ENCODE measurements around the gene ZYG11B. TPM values are rescaled to one million over a fixed set of nuclear protein-coding genes. Genes with fewer than 3 reads are reported as not detected.
A peak's percentile ranks its signal among the peaks of the same experiment; 100 is the strongest.

The ZYG11B gene
- polyA plus RNA-seq, 3 donors: 7.3 to 17.5 (median 15.8) TPM

DNA sequence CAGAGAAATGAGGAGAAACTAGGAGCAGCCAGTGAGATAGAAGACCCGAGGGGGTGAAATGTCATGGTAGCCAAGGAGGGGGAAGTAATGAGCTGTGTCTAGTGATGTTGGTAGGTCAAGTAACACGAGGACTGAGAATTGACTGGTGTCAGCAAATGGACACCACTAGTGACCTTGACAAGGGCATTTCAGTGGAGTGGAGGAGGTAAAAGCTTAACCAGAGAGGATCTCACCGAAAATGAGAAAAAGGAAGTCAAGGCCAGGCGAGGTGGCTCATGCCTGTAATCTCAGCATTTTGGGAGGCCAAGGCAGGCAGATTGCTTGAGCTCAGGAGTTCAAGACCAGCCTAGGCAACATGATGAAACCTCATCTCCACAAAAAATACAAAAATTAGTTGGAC lies 3.0 kb upstream of the ZYG11B start:
- TF ChIP-seq, protein P1, sequence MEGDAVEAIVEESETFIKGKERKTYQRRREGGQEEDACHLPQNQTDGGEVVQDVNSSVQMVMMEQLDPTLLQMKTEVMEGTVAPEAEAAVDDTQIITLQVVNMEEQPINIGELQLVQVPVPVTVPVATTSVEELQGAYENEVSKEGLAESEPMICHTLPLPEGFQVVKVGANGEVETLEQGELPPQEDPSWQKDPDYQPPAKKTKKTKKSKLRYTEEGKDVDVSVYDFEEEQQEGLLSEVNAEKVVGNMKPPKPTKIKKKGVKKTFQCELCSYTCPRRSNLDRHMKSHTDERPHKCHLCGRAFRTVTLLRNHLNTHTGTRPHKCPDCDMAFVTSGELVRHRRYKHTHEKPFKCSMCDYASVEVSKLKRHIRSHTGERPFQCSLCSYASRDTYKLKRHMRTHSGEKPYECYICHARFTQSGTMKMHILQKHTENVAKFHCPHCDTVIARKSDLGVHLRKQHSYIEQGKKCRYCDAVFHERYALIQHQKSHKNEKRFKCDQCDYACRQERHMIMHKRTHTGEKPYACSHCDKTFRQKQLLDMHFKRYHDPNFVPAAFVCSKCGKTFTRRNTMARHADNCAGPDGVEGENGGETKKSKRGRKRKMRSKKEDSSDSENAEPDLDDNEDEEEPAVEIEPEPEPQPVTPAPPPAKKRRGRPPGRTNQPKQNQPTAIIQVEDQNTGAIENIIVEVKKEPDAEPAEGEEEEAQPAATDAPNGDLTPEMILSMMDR (IDR thresholded peaks at IDR 0.05): no peak
- Mint-ChIP-seq H3K27me3 (ENCODE audit: low read depth in 3 of 3) (peaks cover 3 to 11% (median 4%) of the 10 kb centered on the region in 3 donors), H3K4me1 (peaks cover 19% of the 10 kb centered on the region), H3K4me3 (no peak overlapping the region), H3K36me3 (no peaks in the 10 kb centered on the region), H3K27ac (peak overlapping the region in 1 of 7 donors; percentile 4), H3K9me3 (peaks cover 0 to 1% (median 0%) of the 10 kb centered on the region in 7 donors)
- H3K27ac ChIP-seq (ENCODE audit: low read depth in 1 of 2, low read length in 2 of 2): no peak overlapping the region
- 90% methylated on average over 3 of the region's 4 CpGs for WGBS (ENCODE audit: insufficient coverage)
- no peak overlapping the region for H3K4me3 ChIP-seq (replicated peaks in 1 of 3; ENCODE audit: low read depth in 2 of 3, low read length in 3 of 3)
- H3K4me2 ChIP-seq (replicated peaks; ENCODE audit: extremely low read depth, low read length, poor library complexity, severe bottlenecking): no peak overlapping the region
- peaks cover 12 to 24% of the 10 kb centered on the region in 2 donors for H3K4me1 ChIP-seq (ENCODE audit: control insufficient read depth in 1 of 2, insufficient read depth in 2 of 2, low read length in 2 of 2)
- H3K9ac ChIP-seq (ENCODE audit: insufficient read depth, low read length, poor library complexity, severe bottlenecking): no peak overlapping the region
- no peaks in the 10 kb centered on the region for H3K27me3 ChIP-seq (ENCODE audit: control insufficient read depth in 2 of 2, insufficient read depth in 2 of 2, low read length in 2 of 2)
- H3K9me3 ChIP-seq (replicated peaks in 1 of 2; ENCODE audit: control insufficient read depth in 1 of 2, insufficient read depth in 1 of 2, low read length in 2 of 2): no peaks in the 10 kb centered on the region
- no peak for DNase-seq
- peaks cover 11% of the 10 kb centered on the region for H4K20me1 ChIP-seq (ENCODE audit: insufficient read depth, low read length)
- H3K36me3 ChIP-seq (replicated peaks in 1 of 2; ENCODE audit: control insufficient read depth in 1 of 2, insufficient read depth in 2 of 2, low read length in 2 of 2): no peaks in the 10 kb centered on the region
- intact Hi-C loops (cut with micrococcal nuclease): no loop called here
- peaks cover 20% of the 10 kb centered on the region for H3K79me2 ChIP-seq (ENCODE audit: insufficient read depth, low read length)
- H2AFZ ChIP-seq (ENCODE audit: insufficient read depth, low read depth, low read length, poor library complexity, severe bottlenecking): peak overlapping the region; percentile 3

DNA sequence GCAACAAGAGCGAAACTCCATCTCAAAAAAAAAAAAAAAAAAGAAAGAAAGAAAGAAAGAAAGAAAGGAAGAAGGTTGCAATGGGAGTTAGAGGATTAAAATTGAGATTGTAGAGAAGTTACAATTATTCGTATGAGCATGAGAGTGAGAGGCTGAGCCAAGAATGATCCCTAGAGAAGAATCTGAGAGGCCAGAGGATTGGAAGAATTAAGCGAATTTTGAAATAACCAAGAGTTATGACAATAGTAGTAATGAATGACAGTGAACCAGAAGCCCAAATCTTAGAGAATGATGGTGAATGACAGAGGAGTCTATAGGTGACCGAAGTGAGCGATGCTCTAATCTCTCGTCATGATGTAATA lies 369 bp upstream of the ZYG11B start:
- TF ChIP-seq, protein P1 (IDR thresholded peaks at IDR 0.05): no peak
- Histone ChIP-seq H3K36me3 (replicated peaks in 1 of 2; ENCODE audit: control insufficient read depth in 1 of 2, insufficient read depth in 2 of 2, low read length in 2 of 2) (no peaks in the 10 kb centered on the region), H3K27ac (ENCODE audit: low read depth in 1 of 2, low read length in 2 of 2) (no peak overlapping the region), H2AFZ (ENCODE audit: insufficient read depth, low read depth, low read length, poor library complexity, severe bottlenecking) (peak overlapping the region; percentile 84), H3K9ac (ENCODE audit: insufficient read depth, low read length, poor library complexity, severe bottlenecking) (peak overlapping the region; percentile 87), H3K27me3 (ENCODE audit: control insufficient read depth in 2 of 2, insufficient read depth in 2 of 2, low read length in 2 of 2) (no peaks in the 10 kb centered on the region), H3K4me3 (replicated peaks in 1 of 3; ENCODE audit: low read depth in 2 of 3, low read length in 3 of 3) (peak overlapping the region; percentile 43 to 86 (median 71)), H4K20me1 (ENCODE audit: insufficient read depth, low read length) (peaks cover 30% of the 10 kb centered on the region), H3K79me2 (ENCODE audit: insufficient read depth, low read length) (peaks cover 44% of the 10 kb centered on the region), H3K4me1 (ENCODE audit: control insufficient read depth in 1 of 2, insufficient read depth in 2 of 2, low read length in 2 of 2) (peaks cover 12 to 25% of the 10 kb centered on the region in 2 donors), H3K9me3 (replicated peaks in 1 of 2; ENCODE audit: control insufficient read depth in 1 of 2, insufficient read depth in 1 of 2, low read length in 2 of 2) (no peaks in the 10 kb centered on the region), H3K4me2 (replicated peaks; ENCODE audit: extremely low read depth, low read length, poor library complexity, severe bottlenecking) (peak overlapping the region; percentile 99)
- H3K36me3 Mint-ChIP-seq: peaks cover 4 to 5% of the 10 kb centered on the region in 2 donors
- 14% methylated on average over 4 of the region's 6 CpGs for WGBS (ENCODE audit: insufficient coverage)
- peaks cover 3 to 9% (median 4%) of the 10 kb centered on the region in 3 donors for H3K27me3 Mint-ChIP-seq (ENCODE audit: low read depth in 3 of 3)
- DNase-seq: no peak
- H3K9me3 Mint-ChIP-seq: peaks cover 0 to 1% (median 0%) of the 10 kb centered on the region in 7 donors
- H3K4me1 Mint-ChIP-seq: peaks cover 27% of the 10 kb centered on the region
- intact Hi-C loops (cut with micrococcal nuclease): no loop called here
- H3K27ac Mint-ChIP-seq: peak overlapping the region in 3 of 7 donors; percentile 67 to 87 (median 75)
- H3K4me3 Mint-ChIP-seq: peak overlapping the region; percentile 64 to 82

Measured in CD14-positive monocyte (primary cell).